ENCODE data around the gene GZMB.

DNA sequence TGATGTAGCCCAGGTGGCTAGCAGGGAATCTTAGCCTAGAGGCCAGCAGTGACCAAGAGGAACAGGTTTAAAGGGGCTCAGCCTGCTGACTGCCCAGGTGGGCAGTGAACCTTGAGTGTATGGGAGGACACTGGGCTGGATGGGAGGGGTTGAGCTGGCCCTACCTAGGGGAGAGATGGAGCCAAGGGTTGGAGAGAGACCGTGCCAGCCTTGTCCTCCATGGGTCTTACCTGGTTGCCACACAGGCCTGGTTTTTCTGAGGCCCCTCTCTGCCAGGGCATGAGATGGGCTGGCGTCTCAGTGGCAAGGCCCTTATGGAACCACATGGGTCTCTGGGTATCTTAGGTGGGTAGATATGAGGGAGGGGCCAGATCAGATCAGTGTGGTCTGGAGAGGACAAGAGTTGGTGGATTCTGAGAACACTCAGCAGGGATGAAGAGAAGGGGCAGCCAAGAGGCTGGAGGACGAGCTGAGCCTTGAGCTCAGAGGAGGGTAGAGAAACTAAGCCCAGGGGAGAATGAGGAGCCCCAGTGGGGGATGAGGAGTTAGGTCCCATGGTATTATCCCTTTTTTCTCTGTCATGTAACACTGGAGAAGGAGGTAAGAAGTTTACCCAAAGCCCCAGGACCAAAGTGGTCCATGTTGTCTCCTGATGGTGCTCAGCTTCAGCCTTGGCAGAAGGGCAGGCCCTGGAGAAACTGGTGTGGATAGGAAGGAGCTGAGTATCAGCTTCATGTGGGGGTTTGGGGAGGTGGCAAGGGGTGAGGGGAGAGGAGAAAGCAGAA, 3.7 kb downstream of the GZMB start:
- TF ChIP-seq CTCF (IDR thresholded peaks at IDR 0.05; ENCODE audit: control extremely low read depth in 1 of 3, insufficient read depth in 1 of 3, low read depth in 1 of 3, low read length in 3 of 3) (no peak), POLR2A (IDR thresholded peaks at IDR 0.05; ENCODE audit: control extremely low read depth in 1 of 2, low read depth in 2 of 2, low read length in 2 of 2) (no peak), ATF2 (IDR thresholded peaks at IDR 0.05; ENCODE audit: low read length) (no peak), SRF (IDR thresholded peaks at IDR 0.05; ENCODE audit: low read depth, low read length) (no peak), SIX5 (IDR thresholded peaks at IDR 0.05; ENCODE audit: low read depth, low read length) (no peak), KDM1A (IDR thresholded peaks at IDR 0.05; ENCODE audit: borderline replicate concordance, low read length) (no peak), POLR2AphosphoS5 (IDR thresholded peaks at IDR 0.05; ENCODE audit: low read depth, low read length) (no peak), EP300 (IDR thresholded peaks at IDR 0.05; ENCODE audit: borderline replicate concordance in 1 of 2, low read depth in 2 of 2, low read length in 2 of 2) (no peak), CBX8 (IDR thresholded peaks at IDR 0.05; ENCODE audit: borderline replicate concordance, low read depth, low read length) (no peak), TCF12 (IDR thresholded peaks at IDR 0.05; ENCODE audit: low read depth, low read length) (no peak)
- TF ChIP-seq, protein P1, sequence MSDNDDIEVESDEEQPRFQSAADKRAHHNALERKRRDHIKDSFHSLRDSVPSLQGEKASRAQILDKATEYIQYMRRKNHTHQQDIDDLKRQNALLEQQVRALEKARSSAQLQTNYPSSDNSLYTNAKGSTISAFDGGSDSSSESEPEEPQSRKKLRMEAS (IDR thresholded peaks at IDR 0.05): no peak

All from H1 (cell line).